ENCODE data around the gene PSMD11.

The PSMD11 gene

GRCh38 chr17:32496395-32497073, 52.2 kb downstream of the PSMD11 start:
- H2AFZ ChIP-seq (ENCODE audit: low read length) = no peak overlapping the region
- H4K20me1 ChIP-seq (ENCODE audit: insufficient read depth, low read length) = no peaks in the 10 kb centered on the region
- H3K9me2 ChIP-seq (ENCODE audit: low read depth, low read length) = no peaks in the 10 kb centered on the region
- no peaks in the 10 kb centered on the region for H3K9me3 ChIP-seq (ENCODE audit: low read length)
- H3K4me1 ChIP-seq (ENCODE audit: insufficient read depth, low read length, severe bottlenecking) = peaks cover 4% of the 10 kb centered on the region
- H3K27ac ChIP-seq (ENCODE audit: low read depth, low read length, poor library complexity, severe bottlenecking) = no peak overlapping the region
- TF ChIP-seq CTCF (IDR thresholded peaks at IDR 0.05; ENCODE audit: low read length) = no peak
- no peak for TF ChIP-seq EZH2 (IDR thresholded peaks at IDR 0.05; ENCODE audit: borderline replicate concordance, low read length)
- no peaks in the 10 kb centered on the region for H3F3A ChIP-seq (ENCODE audit: insufficient read depth, low read length)
- peaks cover 11% of the 10 kb centered on the region; the same call in 1 of the 2 replicates for H3K27me3 ChIP-seq (ENCODE audit: insufficient read depth, low read length)
- H3K36me3 ChIP-seq (ENCODE audit: insufficient read depth, low read length) = no peaks in the 10 kb centered on the region
- no peaks in the 10 kb centered on the region for H3K79me2 ChIP-seq (ENCODE audit: insufficient read depth, low read length)
- no peak overlapping the region for H3K9ac ChIP-seq (ENCODE audit: low read length)
- H3K4me3 ChIP-seq (ENCODE audit: low read depth, low read length, poor library complexity, severe bottlenecking) = no peak overlapping the region
- H3K4me2 ChIP-seq (ENCODE audit: low read length) = no peak overlapping the region

GRCh38 chr17:32497431-32498205, 53.3 kb downstream of the PSMD11 start:
- H3K27me3 ChIP-seq (ENCODE audit: insufficient read depth, low read length) = peaks cover 11% of the 10 kb centered on the region; the same call in 1 of the 2 replicates
- H4K20me1 ChIP-seq (ENCODE audit: insufficient read depth, low read length) = no peaks in the 10 kb centered on the region
- H3K4me2 ChIP-seq (ENCODE audit: low read length) = no peak overlapping the region
- H3K36me3 ChIP-seq (ENCODE audit: insufficient read depth, low read length) = no peaks in the 10 kb centered on the region
- no peaks in the 10 kb centered on the region for H3F3A ChIP-seq (ENCODE audit: insufficient read depth, low read length)
- H3K27ac ChIP-seq (ENCODE audit: low read depth, low read length, poor library complexity, severe bottlenecking) = no peak overlapping the region
- no peaks in the 10 kb centered on the region for H3K9me3 ChIP-seq (ENCODE audit: low read length)
- H3K4me3 ChIP-seq (ENCODE audit: low read depth, low read length, poor library complexity, severe bottlenecking) = no peak overlapping the region
- H3K79me2 ChIP-seq (ENCODE audit: insufficient read depth, low read length) = no peaks in the 10 kb centered on the region
- H3K9ac ChIP-seq (ENCODE audit: low read length) = no peak overlapping the region
- TF ChIP-seq CTCF (IDR thresholded peaks at IDR 0.05; ENCODE audit: low read length) = no peak
- TF ChIP-seq EZH2 (IDR thresholded peaks at IDR 0.05; ENCODE audit: borderline replicate concordance, low read length) = no peak
- no peak overlapping the region for H2AFZ ChIP-seq (ENCODE audit: low read length)
- H3K9me2 ChIP-seq (ENCODE audit: low read depth, low read length) = no peaks in the 10 kb centered on the region
- H3K4me1 ChIP-seq (ENCODE audit: insufficient read depth, low read length, severe bottlenecking) = peaks cover 4% of the 10 kb centered on the region

GRCh38 chr17:32498391-32498790, 54.1 kb downstream of the PSMD11 start:
- peaks cover 11% of the 10 kb centered on the region; the same call in 1 of the 2 replicates for H3K27me3 ChIP-seq (ENCODE audit: insufficient read depth, low read length)
- no peaks in the 10 kb centered on the region for H4K20me1 ChIP-seq (ENCODE audit: insufficient read depth, low read length)
- H3K9ac ChIP-seq (ENCODE audit: low read length) = no peak overlapping the region
- no peak overlapping the region for H3K27ac ChIP-seq (ENCODE audit: low read depth, low read length, poor library complexity, severe bottlenecking)
- peaks cover 4% of the 10 kb centered on the region for H3K4me1 ChIP-seq (ENCODE audit: insufficient read depth, low read length, severe bottlenecking)
- H3F3A ChIP-seq (ENCODE audit: insufficient read depth, low read length) = no peaks in the 10 kb centered on the region
- no peaks in the 10 kb centered on the region for H3K36me3 ChIP-seq (ENCODE audit: insufficient read depth, low read length)
- no peak overlapping the region for H3K4me3 ChIP-seq (ENCODE audit: low read depth, low read length, poor library complexity, severe bottlenecking)
- no peaks in the 10 kb centered on the region for H3K9me2 ChIP-seq (ENCODE audit: low read depth, low read length)
- no peak overlapping the region for H3K4me2 ChIP-seq (ENCODE audit: low read length)
- H2AFZ ChIP-seq (ENCODE audit: low read length) = no peak overlapping the region
- no peaks in the 10 kb centered on the region for H3K79me2 ChIP-seq (ENCODE audit: insufficient read depth, low read length)
- TF ChIP-seq EZH2 (IDR thresholded peaks at IDR 0.05; ENCODE audit: borderline replicate concordance, low read length) (no peak), CTCF (IDR thresholded peaks at IDR 0.05; ENCODE audit: low read length) (no peak)
- no peaks in the 10 kb centered on the region for H3K9me3 ChIP-seq (ENCODE audit: low read length)

Measured in OCI-LY1 (cell line).